Amniotic stem cell (primary cell): ENCODE results near the gene DCST2.

Experiments
- DNase-seq: peaks from one replicate; lab custom pipeline; 2025; lab: John Stamatoyannopoulos, UW

The DCST2 gene

GRCh38 chr1:155026154-155026553, 7.4 kb downstream of the DCST2 start:
- no peak for DNase-seq

GRCh38 chr1:155024315-155024714, 9.3 kb downstream of the DCST2 start:
- no peak for DNase-seq

GRCh38 chr1:155023627-155024026, 10.0 kb downstream of the DCST2 start:
- DNase-seq, result no peak

GRCh38 chr1:155022927-155023236, 10.7 kb downstream of the DCST2 start:
- DNase-seq, result no peak

- DNase-seq, result no peak
These were observed 11.2 kb downstream of the DCST2 start for GRCh38 chr1:155022136-155022926.

- no peak for DNase-seq
These were observed 14.0 kb downstream of the DCST2 start for GRCh38 chr1:155019377-155020245.

- no peak for DNase-seq
These were observed 14.8 kb downstream of the DCST2 start for GRCh38 chr1:155018617-155019348.

- no peak for DNase-seq
These were observed 15.7 kb downstream of the DCST2 start for GRCh38 chr1:155017946-155018316.

- DNase-seq, result peak; percentile 73
These were observed 16.3 kb downstream of the DCST2 start for GRCh38 chr1:155017041-155017945.

GRCh38 chr1:155016231-155016831, 17.2 kb downstream of the DCST2 start:
- DNase-seq, result no peak

- DNase-seq, result no peak
These were observed 17.9 kb downstream of the DCST2 start for GRCh38 chr1:155015527-155016230.

- DNase-seq, result no peak
These were observed 18.7 kb downstream of the DCST2 start for GRCh38 chr1:155014709-155015508.

- no peak for DNase-seq
These were observed 19.9 kb downstream of the DCST2 start for GRCh38 chr1:155013632-155014031.

GRCh38 chr1:155012776-155013602, 20.6 kb downstream of the DCST2 start:
- no peak for DNase-seq

GRCh38 chr1:155012026-155012546, 21.5 kb downstream of the DCST2 start:
- no peak for DNase-seq

GRCh38 chr1:155011437-155012025, 22.1 kb downstream of the DCST2 start:
- no peak for DNase-seq

- no peak for DNase-seq
These were observed 22.6 kb downstream of the DCST2 start for GRCh38 chr1:155011004-155011416.
